HEK293 (cell line): ENCODE data around the gene ANTXR1.

Source experiments
- ZNF221 ChIP-seq: fragments of 450-650 bp; formaldehyde crosslinking; IDR thresholded peaks from 2 replicates; pipeline ENCODE4 v1.5.1; 2017; ENCODE audit warnings: missing biosample characterization, missing genetic modification characterization, borderline replicate concordance
- ZNF777 ChIP-seq: fragments of 450-650 bp; formaldehyde crosslinking; IDR thresholded peaks from 2 replicates; pipeline ENCODE4 v1.5.1; 2017; ENCODE audit warnings: missing biosample characterization, missing genetic modification characterization, borderline replicate concordance
- TF ChIP-seq, protein P1 (sequence below): fragments of 450-650 bp; formaldehyde crosslinking; IDR thresholded peaks from 2 replicates; pipeline ENCODE4 v1.5.1; 2016; ENCODE audit warnings: missing biosample characterization, missing genetic modification characterization

DNA sequence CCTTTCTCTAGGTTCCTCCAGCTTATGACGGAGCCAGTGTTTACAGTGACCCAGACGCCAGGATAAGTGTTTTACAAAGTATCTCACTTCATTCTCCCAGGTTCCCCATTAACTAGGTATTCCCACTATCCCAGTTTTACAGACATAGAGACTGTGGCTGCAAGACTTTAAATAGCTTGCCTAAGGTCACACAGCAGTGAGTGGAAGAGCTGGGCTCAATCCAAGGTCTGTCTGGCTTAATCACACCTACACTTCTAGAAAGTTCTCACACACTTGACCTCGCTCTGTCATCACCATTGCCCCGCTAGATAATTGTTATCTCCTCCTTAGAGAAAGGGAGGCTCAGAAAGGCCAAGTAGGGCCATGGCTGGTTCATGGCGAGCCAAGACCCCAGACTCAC, 110.2 kb downstream of the ANTXR1 start:
- TF ChIP-seq, protein P1, sequence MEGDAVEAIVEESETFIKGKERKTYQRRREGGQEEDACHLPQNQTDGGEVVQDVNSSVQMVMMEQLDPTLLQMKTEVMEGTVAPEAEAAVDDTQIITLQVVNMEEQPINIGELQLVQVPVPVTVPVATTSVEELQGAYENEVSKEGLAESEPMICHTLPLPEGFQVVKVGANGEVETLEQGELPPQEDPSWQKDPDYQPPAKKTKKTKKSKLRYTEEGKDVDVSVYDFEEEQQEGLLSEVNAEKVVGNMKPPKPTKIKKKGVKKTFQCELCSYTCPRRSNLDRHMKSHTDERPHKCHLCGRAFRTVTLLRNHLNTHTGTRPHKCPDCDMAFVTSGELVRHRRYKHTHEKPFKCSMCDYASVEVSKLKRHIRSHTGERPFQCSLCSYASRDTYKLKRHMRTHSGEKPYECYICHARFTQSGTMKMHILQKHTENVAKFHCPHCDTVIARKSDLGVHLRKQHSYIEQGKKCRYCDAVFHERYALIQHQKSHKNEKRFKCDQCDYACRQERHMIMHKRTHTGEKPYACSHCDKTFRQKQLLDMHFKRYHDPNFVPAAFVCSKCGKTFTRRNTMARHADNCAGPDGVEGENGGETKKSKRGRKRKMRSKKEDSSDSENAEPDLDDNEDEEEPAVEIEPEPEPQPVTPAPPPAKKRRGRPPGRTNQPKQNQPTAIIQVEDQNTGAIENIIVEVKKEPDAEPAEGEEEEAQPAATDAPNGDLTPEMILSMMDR (tag by site-specific recombination), result no peak
- TF ChIP-seq ZNF777 (tag by site-specific recombination) (no peak), ZNF221 (tag by site-specific recombination) (no peak)
